ENCODE measurements around the gene LY6G5C. TPM values are rescaled to one million over a fixed set of nuclear protein-coding genes. Genes with fewer than 3 reads are reported as not detected.

Gene LY6G5C
- total RNA-seq, 2 experiments from 2014 or later: 4.3 to 5.5 TPM

DNA sequence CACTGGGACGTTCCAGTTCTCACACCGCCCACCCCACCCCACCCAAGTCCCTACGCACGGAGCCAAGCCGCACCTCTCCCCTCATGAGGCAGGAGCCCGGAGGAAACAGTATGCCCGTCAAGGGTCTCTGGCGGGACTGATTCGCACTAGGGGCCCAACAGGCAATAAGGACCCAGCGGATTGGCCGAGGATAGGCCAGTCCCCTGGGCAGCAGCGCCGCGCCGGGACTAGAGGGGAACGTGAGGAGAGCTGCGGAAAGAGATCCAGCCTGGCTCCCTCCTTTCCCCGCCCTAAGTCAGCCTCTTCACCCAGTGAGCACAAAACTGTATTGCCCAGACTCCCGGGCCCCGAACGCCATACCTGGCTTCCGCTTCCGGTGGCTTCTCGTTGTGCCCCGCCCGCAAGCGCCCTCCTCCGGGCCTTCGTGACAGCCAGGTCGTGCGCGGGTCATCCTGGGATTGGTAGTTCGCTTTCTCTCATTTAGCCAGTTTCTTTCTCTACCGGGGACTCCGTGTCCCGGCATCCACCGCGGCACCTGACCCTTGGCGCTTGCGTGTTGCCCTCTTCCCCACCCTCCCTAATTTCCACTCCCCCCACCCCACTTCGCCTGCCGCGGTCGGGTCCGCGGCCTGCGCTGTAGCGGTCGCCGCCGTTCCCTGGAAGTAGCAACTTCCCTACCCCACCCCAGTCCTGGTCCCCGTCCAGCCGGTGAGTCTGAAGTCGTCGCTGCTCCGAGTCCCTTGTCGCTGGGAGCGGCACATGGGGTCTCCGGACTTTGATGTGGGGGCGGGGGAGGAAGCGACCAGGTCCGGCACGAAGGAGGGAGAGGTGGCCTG, 15.1 kb downstream of the LY6G5C start, which contains the start of gene CSNK2B:
TSS of gene CSNK2B (plus strand) at position 580 of the 836 bp plus-strand sequence. CDS start 752 bp downstream, outside the sequence.
- Mint-ChIP-seq H3K27ac (peak within 1 kb of the TSS; percentile 95), H3K9me3 (ENCODE audit: insufficient read depth) (no peaks in the 10 kb centered on the region), H3K36me3 (ENCODE audit: low read depth) (peaks cover 85% of the 10 kb centered on the region), H3K4me3 (peak within 1 kb of the TSS; percentile 96), H3K27me3 (ENCODE audit: low read depth) (no peaks in the 10 kb centered on the region), H3K4me1 (ENCODE audit: low read depth) (peaks cover 73% of the 10 kb centered on the region)
- ChIA-PET CTCF (interaction anchor here (1.1 to 4.5 kb wide), 4 partner anchors 13 to 104 kb away, joined by 3 to 34 read pairs (median 4); partner anchors contain the start of genes BAG6 and MSH5), POLR2A (interaction anchor here (0.7 to 4.5 kb wide), 20 partner anchors 12 to 1306 kb away, joined by 3 to 109 read pairs (median 6); partner anchors contain the start of genes ABHD16A, APOM, BAG6 and DDX39B)
- peak; percentile 85 for ATAC-seq
- peak; percentile 99 for DNase-seq

DNA sequence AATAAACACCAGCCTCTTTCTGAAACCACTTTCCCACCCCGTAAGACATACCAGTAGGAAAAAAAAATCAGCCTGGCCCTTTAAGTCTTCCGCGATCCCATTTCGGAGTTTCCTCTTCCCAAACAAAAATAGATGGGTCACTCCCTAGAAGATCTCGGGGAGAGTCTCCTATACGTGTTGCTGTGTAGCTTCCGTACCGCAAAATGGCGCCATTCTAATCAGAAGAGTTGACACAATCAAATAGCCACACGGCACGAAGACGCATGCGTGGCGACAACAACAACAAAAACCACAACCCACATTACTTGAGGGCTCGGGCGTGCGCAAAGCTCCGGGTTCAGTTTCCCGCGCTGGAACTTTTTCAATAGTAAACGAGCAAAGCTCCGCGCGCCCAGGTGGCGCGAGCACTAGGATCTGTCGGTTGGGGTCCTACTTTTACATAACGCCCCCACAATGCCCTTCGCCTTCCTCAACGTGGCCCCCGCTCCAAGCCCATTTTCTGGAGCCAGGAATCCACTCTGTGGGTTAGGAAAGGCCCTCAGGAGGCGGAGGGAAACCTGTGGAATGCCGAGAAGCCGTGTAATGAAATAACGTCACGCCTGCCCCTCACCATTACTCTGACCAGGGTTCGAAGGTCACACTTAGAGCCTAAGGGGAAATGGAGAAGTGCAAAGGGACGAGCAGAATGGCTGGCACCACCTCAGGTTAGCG, 15.9 kb downstream of the LY6G5C start, which contains the start of gene GPANK1:
TSS of gene GPANK1 (minus strand) at position 208 of the 711 bp plus-strand sequence. CDS start 519 bp downstream, outside the sequence.
- no peaks in the 10 kb centered on the region for H3K27me3 Mint-ChIP-seq (ENCODE audit: low read depth)
- H3K4me3 Mint-ChIP-seq: peak within 1 kb of the TSS; percentile 96
- ChIA-PET POLR2A (interaction anchor here (0.7 to 4.5 kb wide), 22 partner anchors 11 to 1307 kb away, joined by 3 to 109 read pairs (median 6); partner anchors contain the start of genes ABHD16A, APOM, BAG6 and DDX39B), CTCF (interaction anchor here (0.8 to 4.5 kb wide), 8 partner anchors 12 to 163 kb away, joined by 3 to 34 read pairs (median 4); partner anchors contain the start of genes ATP6V1G2, BAG6, HSPA1B and NFKBIL1)
- H3K36me3 Mint-ChIP-seq (ENCODE audit: low read depth): peaks cover 82% of the 10 kb centered on the region
- DNase-seq: peak; percentile 96
- peak; percentile 34 for ATAC-seq
- no peaks in the 10 kb centered on the region for H3K9me3 Mint-ChIP-seq (ENCODE audit: insufficient read depth)
- H3K4me1 Mint-ChIP-seq (ENCODE audit: low read depth): peaks cover 77% of the 10 kb centered on the region
- peak within 1 kb of the TSS; percentile 95 for H3K27ac Mint-ChIP-seq

DNA sequence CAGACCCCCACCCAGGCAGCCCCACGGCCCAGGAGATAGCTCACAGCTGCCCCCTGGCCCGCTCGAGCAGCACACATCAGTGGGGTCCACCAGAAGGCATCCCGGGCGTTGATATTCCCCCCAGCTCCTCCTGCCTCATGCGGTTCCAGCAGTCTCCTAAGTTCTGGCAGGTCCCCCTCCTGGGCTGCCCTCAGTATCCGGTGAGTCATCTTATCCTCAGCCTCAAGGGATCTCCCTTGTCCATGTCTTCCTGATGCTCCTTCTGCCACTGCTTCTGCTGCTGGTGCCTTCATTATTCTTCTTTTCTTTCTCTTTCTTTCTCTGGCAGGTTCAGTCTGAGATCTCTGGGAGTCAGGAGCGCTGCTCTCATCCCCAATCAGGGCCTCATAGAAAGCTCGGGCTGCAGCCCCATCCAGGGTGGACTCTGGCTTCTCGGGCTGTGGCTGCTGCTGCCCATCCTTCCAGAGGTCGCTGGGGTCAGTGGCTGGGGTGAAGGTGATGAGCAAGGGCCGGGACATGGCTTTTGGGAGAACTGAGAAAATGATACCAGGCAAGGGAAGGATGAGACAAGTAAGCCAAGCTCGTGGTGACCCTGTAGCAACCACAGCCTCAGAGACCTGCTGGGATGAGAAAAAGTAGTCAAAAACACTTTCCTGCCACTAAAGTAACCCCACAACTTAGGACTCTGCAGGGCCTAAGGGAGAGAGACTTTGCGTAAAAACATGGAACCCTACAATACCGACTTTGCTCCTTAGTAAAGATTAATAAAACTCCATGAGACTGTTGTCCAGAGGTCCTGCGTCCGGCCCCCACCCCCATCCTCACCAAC, 16.7 kb downstream of the LY6G5C start:
- H3K36me3 Mint-ChIP-seq (ENCODE audit: low read depth): peaks cover 81% of the 10 kb centered on the region
- ATAC-seq (no peak), DNase-seq (no peak)
- peak overlapping the region; percentile 96 for H3K4me3 Mint-ChIP-seq
- ChIA-PET CTCF (interaction anchor here (0.8 to 4.5 kb wide), 12 partner anchors 11 to 288 kb away, joined by 3 to 34 read pairs (median 4); partner anchors contain the start of genes ATP6V1G2, BAG6, HSPA1B and LTB), POLR2A (interaction anchor here (0.7 to 4.5 kb wide), 21 partner anchors 8 to 1307 kb away, joined by 3 to 109 read pairs (median 5); partner anchors contain the start of genes APOM, BAG6, DDX39B and HSPA1A)
- H3K27ac Mint-ChIP-seq: peak overlapping the region; percentile 95
- H3K4me1 Mint-ChIP-seq (ENCODE audit: low read depth): peaks cover 79% of the 10 kb centered on the region
- H3K27me3 Mint-ChIP-seq (ENCODE audit: low read depth): no peaks in the 10 kb centered on the region
- no peaks in the 10 kb centered on the region for H3K9me3 Mint-ChIP-seq (ENCODE audit: insufficient read depth)

DNA sequence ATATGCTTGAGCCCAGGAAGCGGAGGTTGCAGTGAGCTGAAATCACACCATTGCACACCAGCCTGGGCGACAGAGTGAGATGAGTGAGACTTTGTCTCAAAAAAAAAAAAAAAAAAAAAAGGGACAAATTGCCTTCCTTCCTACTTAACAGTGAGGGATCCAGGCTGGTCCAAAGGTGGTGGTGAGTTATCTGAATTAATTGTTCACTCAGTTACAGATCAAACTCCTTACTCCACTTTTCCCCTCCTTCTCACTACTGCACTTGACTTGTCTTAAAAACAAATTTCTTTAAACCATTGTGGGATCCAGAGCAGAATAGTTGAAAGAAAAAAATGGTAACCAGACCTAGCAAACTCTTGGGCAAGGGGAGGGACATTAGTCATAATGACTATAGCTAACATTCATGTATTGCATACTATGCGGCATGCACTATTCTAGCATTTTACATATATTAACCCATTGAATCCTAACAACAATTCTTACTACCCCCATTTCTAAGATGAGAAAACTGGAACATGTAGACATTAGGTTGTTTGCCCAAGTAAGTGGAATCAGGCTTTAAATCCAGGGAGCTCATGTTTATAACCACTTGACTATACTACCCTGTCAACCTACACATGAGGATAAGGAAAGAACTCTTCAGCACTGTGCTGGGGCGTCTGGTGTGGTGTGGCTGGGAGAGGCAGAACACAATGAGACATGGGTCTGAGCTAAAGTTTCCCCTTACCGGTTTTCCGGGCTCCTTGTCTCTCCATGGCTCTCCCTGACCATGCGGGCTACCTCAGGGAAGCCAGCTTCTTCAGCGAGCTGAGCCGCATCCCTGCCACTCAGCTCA, 17.5 kb downstream of the LY6G5C start:
- H3K9me3 Mint-ChIP-seq (ENCODE audit: insufficient read depth): no peaks in the 10 kb centered on the region
- CTCF ChIA-PET: interaction anchor here (0.7 to 4.5 kb wide), 7 partner anchors 11 to 289 kb away, joined by 3 to 34 read pairs (median 4); partner anchors contain the start of genes ATP6V1G2, BAG6 and LTB
- DNase-seq (no peak), ATAC-seq (no peak)
- peak overlapping the region; percentile 96 for H3K4me3 Mint-ChIP-seq
- peaks cover 80% of the 10 kb centered on the region for H3K4me1 Mint-ChIP-seq (ENCODE audit: low read depth)
- H3K27me3 Mint-ChIP-seq (ENCODE audit: low read depth): no peaks in the 10 kb centered on the region
- H3K36me3 Mint-ChIP-seq (ENCODE audit: low read depth): peaks cover 81% of the 10 kb centered on the region
- POLR2A ChIA-PET: interaction anchor here (0.6 to 4.5 kb wide), 7 partner anchors 9 to 163 kb away, joined by 3 to 109 read pairs (median 14); partner anchors contain the start of genes APOM, BAG6, DDX39B and HSPA1B
- peak overlapping the region; percentile 95 for H3K27ac Mint-ChIP-seq

DNA sequence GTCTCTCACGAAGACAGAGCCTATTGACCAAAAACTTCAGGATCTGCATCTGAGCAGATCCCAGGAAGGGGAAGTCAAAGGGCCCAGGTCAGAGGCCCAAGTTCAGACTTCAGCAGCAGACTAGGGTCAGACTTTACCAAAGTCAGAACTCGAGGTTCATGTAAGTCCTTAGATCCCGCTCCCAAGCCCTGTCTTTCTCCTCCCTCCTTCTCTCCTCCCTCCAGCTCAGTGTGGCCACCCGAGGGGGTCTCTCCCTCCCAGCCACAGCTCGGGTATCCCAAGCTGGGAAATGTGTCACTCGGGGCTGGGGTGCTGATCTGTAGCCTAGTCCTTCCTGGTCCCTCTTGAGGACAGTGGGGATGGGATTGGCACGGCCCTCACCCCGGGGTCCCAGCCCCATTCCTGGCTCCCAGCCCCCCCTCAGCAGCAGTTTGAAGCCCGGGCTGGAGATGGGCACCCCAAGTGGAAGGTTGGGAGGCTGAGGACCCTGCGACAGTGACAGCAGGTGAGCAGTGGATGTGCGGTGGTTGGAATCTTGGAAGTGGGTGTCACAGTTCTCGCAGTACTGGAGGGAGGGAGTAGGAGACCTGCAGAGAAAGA, 18.6 kb downstream of the LY6G5C start:
- ATAC-seq: no peak
- Mint-ChIP-seq H3K27me3 (ENCODE audit: low read depth) (no peaks in the 10 kb centered on the region), H3K36me3 (ENCODE audit: low read depth) (peaks cover 81% of the 10 kb centered on the region), H3K9me3 (ENCODE audit: insufficient read depth) (no peaks in the 10 kb centered on the region), H3K27ac (peak overlapping the region; percentile 58), H3K4me1 (ENCODE audit: low read depth) (peaks cover 80% of the 10 kb centered on the region), H3K4me3 (peak overlapping the region; percentile 55)
- no peak for DNase-seq
- ChIA-PET CTCF (interaction anchor here (1.1 to 4.5 kb wide), 5 partner anchors 9 to 261 kb away, joined by 3 to 34 read pairs (median 6); partner anchors contain the start of gene BAG6), POLR2A (interaction anchor here (2.3 to 2.6 kb wide), 2 partner anchors 10 to 76 kb away, joined by 15 to 34 read pairs; partner anchors contain the start of genes BAG6, CLIC1 and MSH5)

DNA sequence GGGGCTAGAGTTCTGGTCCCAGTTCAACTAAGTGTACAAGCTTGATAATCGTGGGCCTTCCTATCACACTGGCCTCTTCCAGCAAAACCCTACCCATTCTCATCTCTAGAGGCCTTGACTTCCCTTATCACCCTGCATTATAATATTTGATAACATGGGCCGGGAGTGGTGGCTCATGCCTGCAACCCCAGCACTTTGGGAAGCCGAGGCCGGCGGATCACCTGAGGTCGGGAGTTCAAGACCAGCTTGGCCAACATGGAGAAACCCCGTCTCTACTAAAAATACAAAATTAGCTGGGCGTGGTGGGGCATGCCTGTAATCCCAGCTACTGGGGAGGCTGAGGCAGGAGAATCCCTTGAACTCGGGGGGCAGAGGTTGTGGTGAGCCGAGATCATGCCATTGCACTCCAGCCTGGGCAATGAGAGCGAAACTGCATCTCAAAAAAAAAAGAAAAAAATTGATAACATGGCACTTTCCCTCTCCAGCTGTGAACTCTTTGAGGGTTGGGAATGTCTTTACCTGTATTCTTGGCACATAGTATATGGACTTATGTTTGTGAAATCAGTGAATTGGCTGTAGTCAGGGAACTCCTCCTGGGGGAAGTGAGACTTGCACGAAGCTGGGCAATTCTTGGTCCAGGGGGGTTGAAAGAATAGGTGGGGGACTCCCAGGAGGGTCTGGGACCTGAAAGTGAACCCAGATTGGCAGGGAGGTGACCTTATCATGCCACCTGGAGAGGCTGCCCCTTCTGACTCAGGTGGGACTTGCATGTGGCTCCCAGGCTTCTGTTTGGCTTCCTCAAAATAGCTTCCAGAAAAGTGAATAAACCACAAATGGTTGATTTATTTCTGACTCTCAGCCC, 19.4 kb downstream of the LY6G5C start:
- peak overlapping the region; percentile 86 for H3K27ac Mint-ChIP-seq
- POLR2A ChIA-PET: interaction anchor here (0.6 to 2.6 kb wide), 11 partner anchors 9 to 960 kb away, joined by 3 to 34 read pairs (median 4); partner anchors contain the start of genes ABHD16A, BAG6, CLIC1 and DDX39B
- CTCF ChIA-PET: interaction anchor here (1.0 to 2.6 kb wide), 5 partner anchors 8 to 262 kb away, joined by 3 to 6 read pairs (median 4); partner anchors contain the start of gene BAG6
- DNase-seq: no peak
- peaks cover 81% of the 10 kb centered on the region for H3K36me3 Mint-ChIP-seq (ENCODE audit: low read depth)
- H3K4me3 Mint-ChIP-seq: peak overlapping the region; percentile 91
- no peak for ATAC-seq
- no peaks in the 10 kb centered on the region for H3K27me3 Mint-ChIP-seq (ENCODE audit: low read depth)
- H3K4me1 Mint-ChIP-seq (ENCODE audit: low read depth): peaks cover 80% of the 10 kb centered on the region
- H3K9me3 Mint-ChIP-seq (ENCODE audit: insufficient read depth): no peaks in the 10 kb centered on the region

DNA sequence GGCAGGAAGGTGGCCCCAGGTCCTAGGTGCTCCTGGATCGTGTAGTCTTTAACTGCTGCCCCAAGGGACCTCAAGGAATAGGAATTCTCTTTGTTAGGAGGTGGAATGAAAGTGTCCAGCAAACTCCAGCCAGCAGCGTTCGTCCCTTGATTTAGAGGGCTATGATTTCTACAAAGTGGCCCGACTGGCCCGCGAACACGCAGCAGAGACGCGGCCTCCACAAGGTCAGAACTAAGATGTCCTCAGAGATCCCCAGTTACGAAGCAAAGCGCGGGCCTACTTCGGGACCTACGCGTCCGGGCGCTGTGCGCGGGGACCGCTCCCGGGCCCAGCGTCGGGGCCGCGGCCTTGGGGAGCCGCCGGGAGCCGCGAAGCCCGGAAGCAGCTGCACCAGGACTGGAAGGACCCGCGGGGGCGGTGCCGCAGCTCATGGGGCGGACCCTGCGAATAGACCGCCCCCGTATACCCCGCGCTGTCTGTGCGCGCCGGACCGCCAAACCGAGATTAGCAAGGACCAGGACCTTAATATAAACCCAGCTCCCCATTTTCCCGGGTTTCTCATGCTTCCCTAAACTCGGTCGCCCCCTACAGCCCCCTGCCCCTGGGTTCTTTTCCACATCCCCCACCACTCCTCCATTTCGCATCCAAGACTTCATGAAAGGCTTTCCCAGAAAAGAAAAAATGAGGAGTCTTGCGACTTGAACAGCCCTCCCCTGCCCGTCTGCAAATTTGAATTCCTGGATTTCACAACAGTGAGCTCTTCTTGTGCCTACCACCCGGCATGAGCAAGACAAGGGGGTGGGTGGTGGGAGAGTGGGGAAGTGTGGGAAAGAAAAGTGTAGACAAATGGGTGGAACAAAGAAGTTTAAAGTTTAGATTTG, 20.2 kb downstream of the LY6G5C start, which contains the start of gene C6orf47:
TSS of gene C6orf47 (minus strand) at position 398 of the 881 bp plus-strand sequence. CDS start 831 bp downstream, outside the sequence.
- H3K36me3 Mint-ChIP-seq (ENCODE audit: low read depth): peaks cover 82% of the 10 kb centered on the region
- CTCF ChIA-PET: interaction anchor here (0.8 to 2.6 kb wide), 6 partner anchors 8 to 262 kb away, joined by 3 to 6 read pairs (median 4); partner anchors contain the start of genes BAG6 and MSH5

More for the DNA sequence above, 20.2 kb downstream of the LY6G5C start, which contains the start of gene C6orf47:
- H3K9me3 Mint-ChIP-seq (ENCODE audit: insufficient read depth): no peaks in the 10 kb centered on the region
- POLR2A ChIA-PET: interaction anchor here (0.6 to 2.6 kb wide), 14 partner anchors 8 to 959 kb away, joined by 3 to 34 read pairs (median 3); partner anchors contain the start of genes ABHD16A, BAG6, CLIC1 and DDX39B
- H3K27ac Mint-ChIP-seq: peak within 1 kb of the TSS; percentile 88
- H3K4me1 Mint-ChIP-seq (ENCODE audit: low read depth): peaks cover 85% of the 10 kb centered on the region
- DNase-seq: peak; percentile 85
- H3K4me3 Mint-ChIP-seq: peak within 1 kb of the TSS; percentile 91
- ATAC-seq: peak; percentile 74
- no peaks in the 10 kb centered on the region for H3K27me3 Mint-ChIP-seq (ENCODE audit: low read depth)

Data from activated CD8-positive, alpha-beta T cell treated with anti-CD3 and anti-CD28 coated beads, Interleukin-2, amount 10 ng/mL, durations not matched to agents 7 days and 5 days (primary cell).